Kidney (tissue), 14 donors: ENCODE results near the gene STPG2. TPM values are rescaled to one million over a fixed set of nuclear protein-coding genes. Genes with fewer than 3 reads are reported as not detected.

Source experiments
- DNase-seq, 5 donors: peaks; one replicate each; pipeline ENCODE4 v3.0.0-alpha.2; 2013 to 2020
- FAIRE-seq: peaks from 2 replicates; lab custom pipeline; 2012; peaks lifted over from hg19 to GRCh38; lab: Jason Lieb, UNC
- H3K27ac ChIP-seq, 2 donors: one replicate each; pipeline ENCODE4 v1.7.0; 2013; ENCODE audit warnings: low read depth in 2 of 2, low read length in 2 of 2, inconsistent platforms in 1 of 2
- H3K27me3 ChIP-seq: one replicate; pipeline ENCODE4 v1.7.1; 2013; ENCODE audit warnings: low read length, inconsistent platforms; ENCODE audit not compliant: control insufficient read depth, insufficient read depth
- H3K36me3 ChIP-seq, 3 donors: one replicate each; pipeline versions ENCODE4 v1.7.0 to v1.7.1; 2013; ENCODE audit warnings: low read length in 3 of 3, control low read depth in 1 of 3, inconsistent platforms in 1 of 3; ENCODE audit not compliant: insufficient read depth in 3 of 3, control insufficient read depth in 2 of 3
- H3K4me1 ChIP-seq, 3 donors: one replicate each; pipeline versions ENCODE4 v1.7.0 to v1.7.1; 2013; ENCODE audit warnings: low read length in 3 of 3, inconsistent platforms in 1 of 3, low read depth in 1 of 3; ENCODE audit not compliant: control insufficient read depth in 2 of 3, insufficient read depth in 2 of 3
- H3K4me3 ChIP-seq, 3 donors: one replicate each; pipeline versions ENCODE4 v1.7.0 to v1.8.1; 2013; ENCODE audit warnings: low read length in 3 of 3, control low read depth in 1 of 3, inconsistent platforms in 1 of 3
- H3K9ac ChIP-seq, 3 donors: one replicate each; pipeline versions ENCODE4 v1.7.0 to v1.7.1; 2013; ENCODE audit warnings: low read length in 3 of 3, control low read depth in 1 of 3, inconsistent platforms in 1 of 3
- H3K9me3 ChIP-seq, 3 donors: one replicate each; pipeline versions ENCODE4 v1.7.0 to v1.7.1; 2013; ENCODE audit warnings: low read length in 3 of 3, control low read depth in 1 of 3, inconsistent platforms in 1 of 3; ENCODE audit not compliant: control insufficient read depth in 2 of 3, insufficient read depth in 1 of 3
- intact Hi-C: fragments of 100-400 bp; cut with DNase I; formaldehyde crosslinking; loops from one replicate; pipeline ENCODE4 v1.11.1; 2022
- polyA plus RNA-seq: library from polyadenylated mRNA; stranded (reverse); fragments of 350-450 nt; fragmentation: Illumina TruSeq; extraction: RNeasy Lipid Tissue Mini Kit (QIAGEN cat#74804); gene quantifications from one replicate; pipeline ENCODE4 v1.2.3, GENCODE V29; 2014; ENCODE audit warnings: low read depth, low replicate concordance; ENCODE audit not compliant: insufficient read depth
- total RNA-seq: library from RNA; stranded (reverse); fragmentation: NEBNext Ultra II Directional; extraction: Animal tissue kit (Norgen Biotek cat#: 25700); gene quantifications from one replicate; pipeline ENCODE4 v1.2.1, GENCODE V29; 2021
- TF ChIP-seq, protein P1 (sequence below): IDR thresholded peaks from 3 replicates; pipeline ENCODE4 v1.5.1; 2012; ENCODE audit warnings: mild to moderate bottlenecking, moderate library complexity, borderline replicate concordance; ENCODE audit not compliant: insufficient read depth; ENCODE audit errors: extremely low read depth
- donor health status: control.
- donor health status: control.
- donor health status: control.
- donor health status: control.
- donor health status: control.
- donor health status: DM: yes; HTN: yes; CAD: no.
- donor health status: Normal renal cell carcinoma (clear cell type).

STPG2 gene
- total and polyA plus RNA-seq, 2 donors from 2014 or later = 0.43 to 1.1 TPM

DNA sequence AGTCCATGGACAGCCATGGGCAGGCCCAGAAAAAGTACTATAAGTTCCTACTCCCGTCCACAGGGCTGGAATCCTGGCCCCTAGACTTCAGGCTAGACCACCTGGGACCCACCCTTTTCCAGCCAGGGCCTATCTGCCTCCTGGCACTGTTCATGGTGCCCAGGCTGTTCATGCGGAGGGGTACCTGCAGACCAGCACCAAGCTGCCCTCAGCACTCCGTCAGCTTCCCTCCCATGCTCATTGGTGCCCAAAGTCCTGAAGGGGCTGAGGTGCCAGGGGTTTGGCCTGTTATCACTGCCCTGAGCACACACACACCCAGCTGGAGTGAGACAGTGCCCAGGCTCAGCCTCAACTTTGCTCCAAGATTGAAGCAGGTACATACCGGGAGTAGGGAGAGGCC lies 477.7 kb downstream of the STPG2 start:
- Histone ChIP-seq H3K9me3 (no peaks in the 10 kb centered on the region), H3K4me3 (no peak overlapping the region), H3K36me3 (no peaks in the 10 kb centered on the region), H3K27ac (no peak overlapping the region), H3K4me1 (no peaks in the 10 kb centered on the region), H3K27me3 (no peaks in the 10 kb centered on the region), H3K9ac (no peak overlapping the region)
- FAIRE-seq = no peak
- intact Hi-C loops = no loop called here
- no peak for DNase-seq
- TF ChIP-seq, protein P1, sequence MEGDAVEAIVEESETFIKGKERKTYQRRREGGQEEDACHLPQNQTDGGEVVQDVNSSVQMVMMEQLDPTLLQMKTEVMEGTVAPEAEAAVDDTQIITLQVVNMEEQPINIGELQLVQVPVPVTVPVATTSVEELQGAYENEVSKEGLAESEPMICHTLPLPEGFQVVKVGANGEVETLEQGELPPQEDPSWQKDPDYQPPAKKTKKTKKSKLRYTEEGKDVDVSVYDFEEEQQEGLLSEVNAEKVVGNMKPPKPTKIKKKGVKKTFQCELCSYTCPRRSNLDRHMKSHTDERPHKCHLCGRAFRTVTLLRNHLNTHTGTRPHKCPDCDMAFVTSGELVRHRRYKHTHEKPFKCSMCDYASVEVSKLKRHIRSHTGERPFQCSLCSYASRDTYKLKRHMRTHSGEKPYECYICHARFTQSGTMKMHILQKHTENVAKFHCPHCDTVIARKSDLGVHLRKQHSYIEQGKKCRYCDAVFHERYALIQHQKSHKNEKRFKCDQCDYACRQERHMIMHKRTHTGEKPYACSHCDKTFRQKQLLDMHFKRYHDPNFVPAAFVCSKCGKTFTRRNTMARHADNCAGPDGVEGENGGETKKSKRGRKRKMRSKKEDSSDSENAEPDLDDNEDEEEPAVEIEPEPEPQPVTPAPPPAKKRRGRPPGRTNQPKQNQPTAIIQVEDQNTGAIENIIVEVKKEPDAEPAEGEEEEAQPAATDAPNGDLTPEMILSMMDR = no peak

DNA sequence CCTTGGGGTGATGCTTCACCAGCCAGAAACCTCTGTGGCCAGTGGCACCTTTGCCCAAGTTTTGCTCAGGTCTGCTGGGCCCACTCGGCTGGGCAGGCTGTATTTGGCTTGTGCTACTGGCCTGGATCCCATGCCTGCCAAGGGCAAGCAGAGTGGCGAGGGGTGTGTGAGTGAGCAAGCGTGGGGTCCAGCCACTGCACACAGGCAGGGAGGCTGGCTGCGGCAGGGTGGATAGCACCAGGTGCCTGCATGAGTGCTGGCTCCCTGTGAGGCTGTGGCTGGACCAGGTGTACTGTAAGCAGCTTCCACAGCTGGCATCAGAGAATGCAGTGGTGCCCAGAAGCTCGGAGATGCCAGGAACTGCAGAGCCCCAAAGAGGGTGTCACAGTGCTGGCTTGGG lies 478.5 kb downstream of the STPG2 start:
- no peak overlapping the region for H3K4me3 ChIP-seq
- no peak overlapping the region for H3K9ac ChIP-seq
- FAIRE-seq (no peak), DNase-seq (peak in 1 of 5 donors; percentile 59)
- no peak overlapping the region for H3K27ac ChIP-seq
- H3K36me3 ChIP-seq = no peaks in the 10 kb centered on the region
- H3K27me3 ChIP-seq = no peaks in the 10 kb centered on the region
- TF ChIP-seq, protein P1 = no peak
- no peaks in the 10 kb centered on the region for H3K9me3 ChIP-seq
- no peaks in the 10 kb centered on the region for H3K4me1 ChIP-seq
- intact Hi-C loops = no loop called here

DNA sequence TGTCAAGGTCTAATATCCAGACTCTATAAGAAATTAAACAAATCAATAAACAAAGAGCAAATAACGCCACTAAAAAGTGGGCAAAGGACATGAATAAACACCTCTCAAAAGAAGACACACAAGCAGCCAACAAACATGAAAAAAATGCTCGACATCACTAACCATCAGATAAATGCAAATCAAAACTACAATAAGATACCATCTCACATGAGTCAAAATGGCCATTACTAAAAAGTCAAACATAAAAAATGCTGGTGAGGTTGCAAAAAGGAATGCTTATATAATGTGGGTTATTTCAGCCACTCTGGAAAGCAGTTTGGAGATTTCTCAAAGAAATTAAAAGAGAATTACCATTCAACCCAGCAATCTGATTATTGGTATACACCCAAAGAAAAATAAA lies 481.1 kb downstream of the STPG2 start:
- Histone ChIP-seq H3K36me3 (no peaks in the 10 kb centered on the region), H3K9me3 (no peaks in the 10 kb centered on the region), H3K27ac (no peak overlapping the region), H3K4me1 (no peaks in the 10 kb centered on the region), H3K4me3 (no peak overlapping the region), H3K27me3 (no peaks in the 10 kb centered on the region), H3K9ac (no peak overlapping the region)
- TF ChIP-seq, protein P1 = no peak
- DNase-seq (no peak), FAIRE-seq (no peak)
- intact Hi-C loops = no loop called here
